T-helper 2 cell treated with Interferon-gamma antibody and Interleukin-4, amounts not matched to agents 100 ng/mL and 5 ng/mL, for 36 hours (primary cell): ENCODE measurements around the gene SHOC1. TPM values are rescaled to one million over a fixed set of nuclear protein-coding genes. Genes with fewer than 3 reads are reported as not detected.
"Not testable (repeated sequence)": the region's sequence is repeated elsewhere in the genome, so short reads cannot be mapped to it uniquely, and the experiment has no call there.

ENCODE experiments used
- intact Hi-C: fragments of 100-400 bp; cut with micrococcal nuclease; formaldehyde crosslinking; loops from one replicate; pipeline ENCODE4 v1.15.1; 2023
- total RNA-seq: library from RNA; stranded (reverse); gene quantifications from 2 replicates; pipeline ENCODE4 v1.2.3, GENCODE V29; 2022

Gene SHOC1
- total RNA-seq, 1 donor from 2014 or later: not detected

- intact Hi-C loops: no loop called here
These were observed 11.1 kb upstream of the SHOC1 start for GRCh38 chr9:111805830-111806241.

- intact Hi-C loops: no loop called here
These were observed 10.5 kb upstream of the SHOC1 start for GRCh38 chr9:111805262-111805661.

GRCh38 chr9:111804636-111805035, 9.9 kb upstream of the SHOC1 start:
- intact Hi-C loops: no loop called here

- intact Hi-C loops: no loop called here
These were observed 9.2 kb upstream of the SHOC1 start for GRCh38 chr9:111803924-111804323.

- intact Hi-C loops: no loop called here
These were observed 5.3 kb upstream of the SHOC1 start for GRCh38 chr9:111799915-111800526.

- intact Hi-C loops: no loop called here
These were observed 4.8 kb upstream of the SHOC1 start for GRCh38 chr9:111799506-111799905.

- intact Hi-C loops: no loop called here
These were observed 4.0 kb upstream of the SHOC1 start for GRCh38 chr9:111798786-111799185.

GRCh38 chr9:111795557-111795839, 761 bp upstream of the SHOC1 start:
- intact Hi-C loops: no loop called here

GRCh38 chr9:111791821-111792220, 2.9 kb downstream of the SHOC1 start:
- intact Hi-C loops: not testable (repeated sequence)

- intact Hi-C loops: no loop called here
These were observed 4.9 kb downstream of the SHOC1 start for GRCh38 chr9:111789881-111790280.

GRCh38 chr9:111783857-111784256, 10.9 kb downstream of the SHOC1 start:
- intact Hi-C loops: no loop called here

- intact Hi-C loops: no loop called here
These were observed 11.3 kb downstream of the SHOC1 start for GRCh38 chr9:111783424-111783823.

- intact Hi-C loops: no loop called here
These were observed 28.7 kb downstream of the SHOC1 start for GRCh38 chr9:111766066-111766465.

- intact Hi-C loops: loop anchor here (5.0 kb wide), 1 partner anchor 215 kb away; no protein-coding TSS in a partner anchor
These were observed 32.2 kb downstream of the SHOC1 start for GRCh38 chr9:111762556-111762955.

- intact Hi-C loops: loop anchor here (2.0 to 5.0 kb wide), 2 partner anchors 217 to 601 kb away; no protein-coding TSS in a partner anchor
These were observed 34.7 kb downstream of the SHOC1 start for GRCh38 chr9:111759762-111760639.

- intact Hi-C loops: no loop called here
These were observed 39.9 kb downstream of the SHOC1 start for GRCh38 chr9:111754800-111755199.

- intact Hi-C loops: no loop called here
These were observed 42.3 kb downstream of the SHOC1 start for GRCh38 chr9:111752455-111752854.

Other genes with a start within 250 kb of the SHOC1 start
- 0.32 and 0.73 TPM in 2 replicates for gene PTGR1, start 195.3 kb downstream of the SHOC1 start, total RNA-seq
- gene DNAJC25, start 163.6 kb downstream of the SHOC1 start, total RNA-seq: 4.6 TPM in 2 replicates
- 32.9 and 33.0 TPM in 2 replicates for gene GNG10, start 133.3 kb downstream of the SHOC1 start, total RNA-seq
- gene UGCG, start 101.9 kb upstream of the SHOC1 start, total RNA-seq: 15.0 and 17.0 TPM in 2 replicates